Colonic mucosa (tissue), 4 donors: ENCODE data around the gene KCNJ5. TPM values are rescaled to one million over a fixed set of nuclear protein-coding genes. Genes with fewer than 3 reads are reported as not detected.

Experiments used
- DNase-seq: peaks from one replicate; pipeline ENCODE4 v3.0.0-alpha.2; 2020
- H3K27ac ChIP-seq: fragments of 200-600 bp; one replicate; pipeline ENCODE4 v1.8.0; 2021
- H3K27me3 ChIP-seq: fragments of 200-600 bp; one replicate; pipeline ENCODE4 v1.8.0; 2021
- H3K36me3 ChIP-seq: fragments of 200-600 bp; one replicate; pipeline ENCODE4 v1.8.0; 2021
- H3K4me1 ChIP-seq: fragments of 200-600 bp; one replicate; pipeline ENCODE4 v1.8.0; 2021; ENCODE audit warnings: mild to moderate bottlenecking
- H3K4me3 ChIP-seq: fragments of 200-600 bp; one replicate; pipeline ENCODE4 v1.8.0; 2021
- H3K9ac ChIP-seq, 2 donors: one replicate each; pipeline ENCODE4 v1.7.0; 2013; ENCODE audit warnings: control low read depth in 2 of 2, low read depth in 2 of 2, low read length in 2 of 2
- H3K9me3 ChIP-seq: fragments of 200-600 bp; one replicate; pipeline ENCODE4 v1.8.0; 2021
- intact Hi-C: fragments of 100-400 bp; cut with DNase I; formaldehyde crosslinking; loops from one replicate; pipeline ENCODE4 v1.14.1; 2022
- total RNA-seq, 2 donors: library from RNA; stranded (reverse); fragmentation: NEBNext Ultra II Directional in 1 of 2; extraction: Animal tissue kit (Norgen Biotek cat#: 25700) in 1 of 2; gene quantifications; one replicate each; pipeline ENCODE4 v1.2.1, GENCODE V29; 2021
- TF ChIP-seq, protein P1 (sequence below): fragments of 200-600 bp; IDR thresholded peaks from one replicate; pipeline ENCODE4 v1.8.0; 2022; ENCODE audit warnings: antibody characterized with exemption, mild to moderate bottlenecking
- donor health status: healthy.
- donor health status: DM: no; HTN: no; CAD: no.
- donor health status: DM: no; HTN: no; CAD: no.

The KCNJ5 gene
- total RNA-seq, 2 donors from 2014 or later: 0.15 to 0.66 TPM

DNA sequence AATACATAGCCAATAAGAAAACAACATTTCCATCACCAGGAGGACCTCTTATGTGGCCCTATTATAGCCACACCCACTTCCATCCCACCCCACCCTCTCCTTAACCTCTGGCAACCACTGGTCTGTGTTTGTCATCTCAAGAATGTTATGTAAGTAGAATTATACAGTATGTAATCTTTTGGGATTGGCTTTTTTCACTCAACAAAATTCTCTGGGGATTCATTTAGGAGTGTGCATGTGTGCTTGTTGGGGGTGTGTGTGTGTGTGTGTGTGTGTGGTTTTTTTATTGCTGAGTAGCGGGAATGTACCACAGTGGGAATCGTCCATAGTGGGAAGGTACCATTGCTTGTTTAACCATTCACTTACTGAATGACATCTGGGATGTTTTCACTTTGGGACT is 5.2 kb downstream of the KCNJ5 start:
- TF ChIP-seq, protein P1, sequence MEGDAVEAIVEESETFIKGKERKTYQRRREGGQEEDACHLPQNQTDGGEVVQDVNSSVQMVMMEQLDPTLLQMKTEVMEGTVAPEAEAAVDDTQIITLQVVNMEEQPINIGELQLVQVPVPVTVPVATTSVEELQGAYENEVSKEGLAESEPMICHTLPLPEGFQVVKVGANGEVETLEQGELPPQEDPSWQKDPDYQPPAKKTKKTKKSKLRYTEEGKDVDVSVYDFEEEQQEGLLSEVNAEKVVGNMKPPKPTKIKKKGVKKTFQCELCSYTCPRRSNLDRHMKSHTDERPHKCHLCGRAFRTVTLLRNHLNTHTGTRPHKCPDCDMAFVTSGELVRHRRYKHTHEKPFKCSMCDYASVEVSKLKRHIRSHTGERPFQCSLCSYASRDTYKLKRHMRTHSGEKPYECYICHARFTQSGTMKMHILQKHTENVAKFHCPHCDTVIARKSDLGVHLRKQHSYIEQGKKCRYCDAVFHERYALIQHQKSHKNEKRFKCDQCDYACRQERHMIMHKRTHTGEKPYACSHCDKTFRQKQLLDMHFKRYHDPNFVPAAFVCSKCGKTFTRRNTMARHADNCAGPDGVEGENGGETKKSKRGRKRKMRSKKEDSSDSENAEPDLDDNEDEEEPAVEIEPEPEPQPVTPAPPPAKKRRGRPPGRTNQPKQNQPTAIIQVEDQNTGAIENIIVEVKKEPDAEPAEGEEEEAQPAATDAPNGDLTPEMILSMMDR: no peak
- no peaks in the 10 kb centered on the region for H3K9me3 ChIP-seq
- H3K36me3 ChIP-seq: no peaks in the 10 kb centered on the region
- H3K9ac ChIP-seq: no peak overlapping the region
- peaks cover 6% of the 10 kb centered on the region for H3K27me3 ChIP-seq
- H3K27ac ChIP-seq: no peak overlapping the region
- no peaks in the 10 kb centered on the region for H3K4me1 ChIP-seq
- no peak for DNase-seq
- intact Hi-C loops: no loop called here
- H3K4me3 ChIP-seq: no peak overlapping the region

DNA sequence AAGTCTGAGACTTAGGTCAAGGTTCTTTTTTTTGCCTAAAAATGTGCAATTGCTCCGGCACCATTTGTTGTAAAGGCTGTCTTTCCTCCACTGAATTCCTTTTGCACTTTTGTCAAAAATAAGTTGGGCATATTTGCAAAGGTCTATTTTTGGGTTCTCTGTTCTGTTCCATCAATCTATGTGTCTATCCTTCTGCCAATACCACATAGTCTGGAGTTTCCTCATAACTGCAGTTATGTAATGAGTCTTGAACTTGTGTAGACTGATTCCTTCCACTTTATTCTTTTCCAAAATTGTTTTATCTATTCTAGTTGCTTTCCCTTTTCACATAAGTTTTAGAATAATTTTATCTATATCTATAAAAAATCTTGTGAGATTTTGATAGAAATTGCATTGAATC is 6.7 kb downstream of the KCNJ5 start:
- H3K27me3 ChIP-seq: no peaks in the 10 kb centered on the region
- H3K4me1 ChIP-seq: no peaks in the 10 kb centered on the region
- H3K9me3 ChIP-seq: no peaks in the 10 kb centered on the region
- no peak overlapping the region for H3K27ac ChIP-seq
- TF ChIP-seq, protein P1: no peak
- DNase-seq: no peak
- H3K9ac ChIP-seq: no peak overlapping the region
- intact Hi-C loops: no loop called here
- H3K4me3 ChIP-seq: no peak overlapping the region
- H3K36me3 ChIP-seq: no peaks in the 10 kb centered on the region

- Histone ChIP-seq H3K27me3 (no peaks in the 10 kb centered on the region), H3K4me3 (no peak overlapping the region), H3K4me1 (no peaks in the 10 kb centered on the region), H3K9me3 (no peaks in the 10 kb centered on the region), H3K27ac (no peak overlapping the region), H3K36me3 (no peaks in the 10 kb centered on the region), H3K9ac (no peak overlapping the region)
- intact Hi-C loops: no loop called here
- no peak for DNase-seq
- TF ChIP-seq, protein P1: no peak
Measured at GRCh38 chr11:128898580-128899344, 7.6 kb downstream of the KCNJ5 start.

DNA sequence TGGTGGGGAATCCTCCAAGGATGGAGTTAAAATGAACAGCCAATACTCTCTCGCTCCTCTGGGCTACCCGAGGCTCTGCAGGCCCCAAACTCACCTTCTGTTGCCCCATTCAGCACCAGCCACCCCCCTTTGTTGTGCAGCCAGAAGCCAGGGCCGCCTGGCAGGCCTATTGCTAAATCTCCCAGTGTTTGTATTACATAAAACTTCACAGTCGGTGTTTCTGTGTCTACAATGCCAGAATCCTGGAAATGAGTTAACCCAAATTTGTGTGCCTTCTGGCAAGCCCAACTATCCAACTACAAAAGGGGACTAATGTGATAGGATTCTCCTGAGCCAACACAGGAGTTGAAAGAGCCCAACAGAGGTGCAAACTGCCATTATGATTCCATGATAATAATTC is 9.3 kb downstream of the KCNJ5 start:
- no peaks in the 10 kb centered on the region for H3K27me3 ChIP-seq
- no peak overlapping the region for H3K9ac ChIP-seq
- DNase-seq: no peak
- H3K36me3 ChIP-seq: no peaks in the 10 kb centered on the region
- no peaks in the 10 kb centered on the region for H3K9me3 ChIP-seq
- H3K4me1 ChIP-seq: peaks cover 6% of the 10 kb centered on the region
- TF ChIP-seq, protein P1: no peak
- intact Hi-C loops: no loop called here
- no peak overlapping the region for H3K27ac ChIP-seq
- no peak overlapping the region for H3K4me3 ChIP-seq

- Histone ChIP-seq H3K9me3 (no peaks in the 10 kb centered on the region), H3K4me1 (peaks cover 6% of the 10 kb centered on the region), H3K4me3 (no peak overlapping the region), H3K9ac (no peak overlapping the region), H3K36me3 (no peaks in the 10 kb centered on the region), H3K27ac (no peak overlapping the region), H3K27me3 (no peaks in the 10 kb centered on the region)
- intact Hi-C loops: no loop called here
- DNase-seq: no peak
- TF ChIP-seq, protein P1: no peak
Measured at GRCh38 chr11:128901653-128902514, 10.7 kb downstream of the KCNJ5 start.
